GM20000 (cell line): ENCODE measurements around the gene METTL25B.

Experiments
- DNase-seq: peaks from one replicate; pipeline ENCODE4 v3.0.0; 2012; ENCODE audit warnings: low spot score
- TF ChIP-seq, protein P1 (sequence below): IDR thresholded peaks from 2 replicates; pipeline ENCODE4 v1.5.1; 2012; ENCODE audit warnings: mild to moderate bottlenecking, control low read depth; ENCODE audit errors: extremely low read depth, missing control alignments

Gene METTL25B

DNA sequence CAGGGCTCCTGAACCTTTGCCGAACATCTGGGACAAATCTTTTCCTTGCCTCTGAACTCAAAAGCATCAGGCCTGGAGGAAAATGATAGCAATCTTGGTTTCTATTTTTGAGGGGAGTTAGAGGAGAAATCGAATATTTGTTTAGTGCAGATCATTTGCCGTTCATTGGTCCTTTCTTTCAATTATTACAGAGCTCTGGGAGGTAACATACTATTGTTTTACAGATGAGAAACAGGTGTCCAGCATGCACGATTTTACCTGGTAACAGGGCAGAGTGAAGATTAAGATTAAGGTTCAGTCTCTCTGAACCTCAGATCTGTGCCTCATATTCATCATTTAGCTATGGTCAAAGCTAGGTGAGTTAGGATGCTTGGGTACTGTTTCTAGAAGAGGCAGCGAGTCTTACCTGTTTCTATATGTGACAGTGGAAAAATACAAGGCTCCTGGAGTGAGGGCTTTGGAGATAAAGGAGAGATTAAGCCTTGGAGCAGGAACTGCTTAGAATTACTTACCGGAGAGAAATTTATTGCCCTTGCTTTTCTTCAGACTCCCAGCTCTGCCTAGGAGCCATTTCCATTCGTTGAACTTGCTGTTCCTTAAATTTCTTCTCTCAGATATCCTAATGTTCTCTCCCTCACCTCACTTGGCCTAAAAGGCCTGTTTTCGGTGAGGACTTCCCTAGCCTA lies 40.5 kb downstream of the METTL25B start:
- TF ChIP-seq, protein P1, sequence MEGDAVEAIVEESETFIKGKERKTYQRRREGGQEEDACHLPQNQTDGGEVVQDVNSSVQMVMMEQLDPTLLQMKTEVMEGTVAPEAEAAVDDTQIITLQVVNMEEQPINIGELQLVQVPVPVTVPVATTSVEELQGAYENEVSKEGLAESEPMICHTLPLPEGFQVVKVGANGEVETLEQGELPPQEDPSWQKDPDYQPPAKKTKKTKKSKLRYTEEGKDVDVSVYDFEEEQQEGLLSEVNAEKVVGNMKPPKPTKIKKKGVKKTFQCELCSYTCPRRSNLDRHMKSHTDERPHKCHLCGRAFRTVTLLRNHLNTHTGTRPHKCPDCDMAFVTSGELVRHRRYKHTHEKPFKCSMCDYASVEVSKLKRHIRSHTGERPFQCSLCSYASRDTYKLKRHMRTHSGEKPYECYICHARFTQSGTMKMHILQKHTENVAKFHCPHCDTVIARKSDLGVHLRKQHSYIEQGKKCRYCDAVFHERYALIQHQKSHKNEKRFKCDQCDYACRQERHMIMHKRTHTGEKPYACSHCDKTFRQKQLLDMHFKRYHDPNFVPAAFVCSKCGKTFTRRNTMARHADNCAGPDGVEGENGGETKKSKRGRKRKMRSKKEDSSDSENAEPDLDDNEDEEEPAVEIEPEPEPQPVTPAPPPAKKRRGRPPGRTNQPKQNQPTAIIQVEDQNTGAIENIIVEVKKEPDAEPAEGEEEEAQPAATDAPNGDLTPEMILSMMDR = no peak

DNA sequence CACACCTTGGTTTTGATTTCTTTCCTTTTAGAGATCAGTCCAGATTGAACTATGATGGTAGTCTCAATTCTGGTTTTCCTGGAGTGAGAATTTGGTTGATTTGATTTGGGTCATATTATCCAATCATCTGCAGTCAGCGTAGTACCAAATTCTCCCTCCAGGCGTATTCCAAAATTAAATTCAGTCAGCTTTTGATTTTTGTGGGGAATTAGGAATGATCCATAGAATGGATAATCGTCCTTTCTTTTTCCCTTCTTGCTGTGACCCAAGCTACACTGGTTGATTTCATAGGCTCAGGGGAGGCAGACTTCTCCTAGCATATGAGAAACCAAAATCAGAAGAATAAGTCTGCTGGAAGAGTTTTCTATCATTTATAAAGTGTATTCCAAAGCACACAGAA lies 44.0 kb downstream of the METTL25B start:
- DNase-seq = no peak
- TF ChIP-seq, protein P1 = no peak

More for the DNA sequence above, 40.5 kb downstream of the METTL25B start:
- no peak for DNase-seq

DNA sequence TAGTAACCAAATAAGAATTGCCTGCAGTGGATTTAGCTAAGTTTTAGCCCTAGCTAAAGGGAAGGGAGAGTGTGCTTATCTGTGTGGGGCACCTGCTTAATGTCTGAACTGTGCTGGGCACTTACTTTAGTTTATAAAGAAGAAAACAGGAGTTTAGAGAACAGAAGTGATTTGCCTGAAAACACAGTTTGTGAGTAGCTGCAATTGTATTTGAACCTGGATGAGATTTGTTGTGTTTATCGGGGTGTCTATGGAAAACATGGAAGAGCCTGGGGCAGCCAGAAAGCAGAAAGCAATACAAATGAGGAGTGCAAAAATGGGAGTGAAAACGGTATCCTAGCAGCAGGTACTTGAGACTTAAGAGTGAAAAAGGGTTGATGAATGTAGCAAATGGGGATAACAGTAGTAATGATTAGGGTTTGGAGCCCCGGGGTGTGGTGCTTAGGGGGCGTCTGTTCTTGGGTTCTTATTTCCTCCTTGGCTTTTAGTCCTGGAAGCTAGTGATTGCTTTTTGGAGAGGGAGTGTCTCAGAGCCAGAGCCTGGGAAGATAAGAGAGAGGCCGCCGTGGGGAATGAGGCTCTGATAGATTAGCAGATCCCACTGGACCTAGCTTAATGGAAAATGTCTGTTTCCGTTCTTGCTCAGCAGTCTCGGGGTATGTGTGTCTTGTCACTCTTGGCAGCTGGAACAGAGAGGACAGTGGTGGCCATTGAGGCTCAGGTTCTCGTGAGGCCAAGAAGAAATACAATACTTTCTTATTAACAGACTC lies 44.6 kb downstream of the METTL25B start:
- TF ChIP-seq, protein P1 = no peak
- DNase-seq = no peak

DNA sequence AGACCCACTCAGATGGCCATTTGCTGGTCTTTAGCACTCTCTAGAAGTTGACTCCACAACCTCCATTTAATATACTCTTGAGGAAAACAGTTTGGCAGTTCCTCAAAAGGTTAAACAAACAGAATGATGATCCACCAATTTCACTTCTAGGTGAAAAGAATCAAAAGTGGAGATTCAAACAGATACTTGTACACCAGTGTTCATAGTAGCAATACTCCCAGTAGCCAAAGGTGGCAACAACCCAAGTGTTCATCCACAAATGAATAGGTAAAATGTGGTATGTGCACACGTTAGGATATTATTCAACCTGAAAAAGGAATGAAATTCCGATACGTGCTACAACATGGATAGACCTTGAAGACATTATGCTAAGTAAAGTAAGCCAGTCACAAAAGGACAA lies 45.3 kb downstream of the METTL25B start:
- TF ChIP-seq, protein P1 = no peak
- no peak for DNase-seq

DNA sequence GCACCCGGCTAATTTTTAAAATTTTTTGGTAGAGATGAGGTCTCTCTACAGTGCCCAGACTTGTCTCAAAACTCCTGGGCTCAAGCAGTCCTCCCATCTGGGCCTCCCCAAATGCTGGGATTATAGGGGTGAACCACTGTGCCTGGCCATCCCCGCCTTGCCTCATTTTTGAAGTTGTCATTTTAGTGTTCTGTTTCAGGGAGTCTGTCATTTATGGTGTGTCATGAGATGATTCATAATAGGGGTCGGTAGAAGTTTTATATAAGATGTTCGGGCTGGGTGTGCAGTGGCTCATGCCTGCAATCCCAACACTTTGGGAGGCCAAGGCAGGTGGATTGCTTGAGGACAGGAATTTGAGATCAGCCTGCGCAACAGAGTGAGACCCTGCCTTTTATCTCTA lies 47.5 kb downstream of the METTL25B start:
- TF ChIP-seq, protein P1 = no peak
- no peak for DNase-seq

DNA sequence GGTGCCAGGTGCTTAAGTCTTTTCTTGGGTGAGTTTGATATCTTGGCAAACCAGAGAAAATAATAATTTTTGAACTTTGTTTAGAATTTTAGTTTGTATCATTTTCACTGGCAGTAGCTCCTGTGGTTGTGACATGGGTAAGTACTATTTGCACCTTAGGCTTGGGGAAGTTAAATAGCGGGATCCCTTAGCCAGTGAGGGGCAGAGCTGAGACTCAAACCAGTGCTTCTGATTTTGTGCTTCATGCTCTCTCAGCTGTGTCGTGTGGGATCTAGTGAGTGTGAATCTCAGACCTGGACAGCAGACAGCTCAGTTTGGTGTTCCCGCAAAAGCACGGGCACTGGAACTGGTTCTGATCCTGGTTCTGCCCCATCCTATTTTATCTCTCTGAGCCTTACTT lies 48.7 kb downstream of the METTL25B start:
- DNase-seq = no peak
- TF ChIP-seq, protein P1 = no peak

DNA sequence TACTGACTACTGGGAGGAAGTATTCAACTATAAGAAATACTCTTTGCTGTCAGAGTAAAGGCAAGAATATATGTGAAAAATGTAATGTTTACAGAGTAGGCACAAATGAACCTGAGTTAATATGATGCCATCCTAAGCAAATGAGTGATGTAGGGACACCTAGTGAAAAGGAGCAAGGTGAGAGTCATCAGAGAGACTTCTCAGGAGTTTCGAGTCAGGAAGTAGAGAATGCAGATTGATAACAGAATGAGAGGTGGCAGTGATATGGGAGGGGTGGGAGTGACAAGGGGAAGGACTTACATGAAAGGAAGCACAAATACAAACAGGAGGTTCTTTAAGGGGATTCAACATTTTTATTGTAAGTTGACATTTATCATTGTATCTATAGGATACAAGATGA lies 49.3 kb downstream of the METTL25B start:
- TF ChIP-seq, protein P1 = no peak
- no peak for DNase-seq
